Activated CD4-positive, alpha-beta memory T cell treated with anti-CD3 and anti-CD28 coated beads for 36 hours (primary cell): ENCODE measurements around the gene WDR20. TPM values are rescaled to one million over a fixed set of nuclear protein-coding genes. Genes with fewer than 3 reads are reported as not detected.

Source experiments
- CTCF ChIA-PET: fragments of 350-600 bp; sonication (Branson Sonifier 250); formaldehyde crosslinking; loops from one replicate; lab custom pipeline; 2021; ENCODE audit warnings: antibody characterized with exemption, inconsistent platforms; lab: Charles Lee
- POLR2A ChIA-PET: fragments of 350-600 bp; sonication (Branson Sonifier 250); formaldehyde crosslinking; loops from one replicate; lab custom pipeline; 2021; ENCODE audit warnings: antibody characterized with exemption; lab: Charles Lee
- DNase-seq: peaks from one replicate; pipeline ENCODE4 v3.0.0-alpha.2; 2020
- H3K27ac Mint-ChIP-seq: one replicate; pipeline ENCODE4 v1.8.0; 2021; ENCODE audit warnings: mixed read lengths
- H3K27me3 Mint-ChIP-seq: one replicate; pipeline ENCODE4 v1.8.0; 2021; ENCODE audit warnings: mixed read lengths
- H3K36me3 Mint-ChIP-seq: one replicate; pipeline ENCODE4 v1.8.0; 2021; ENCODE audit warnings: mixed read lengths
- H3K4me1 Mint-ChIP-seq: one replicate; pipeline ENCODE4 v1.8.0; 2021; ENCODE audit warnings: low read depth, mixed read lengths
- H3K4me3 Mint-ChIP-seq: one replicate; pipeline ENCODE4 v1.8.0; 2021; ENCODE audit warnings: mild to moderate bottlenecking, mixed read lengths
- H3K9me3 Mint-ChIP-seq: one replicate; pipeline ENCODE4 v1.8.0; 2021; ENCODE audit warnings: mixed read lengths
- intact Hi-C: fragments of 100-400 bp; cut with micrococcal nuclease; formaldehyde crosslinking; loops from one replicate; pipeline ENCODE4 v1.15.1; 2023
- total RNA-seq, 2 experiments: library from RNA; stranded (reverse); gene quantifications; one replicate each; pipeline ENCODE4 v1.2.3, GENCODE V29; 2021

The WDR20 gene
- total RNA-seq, 2 experiments from 2014 or later, result 22.2 to 25.3 TPM

DNA sequence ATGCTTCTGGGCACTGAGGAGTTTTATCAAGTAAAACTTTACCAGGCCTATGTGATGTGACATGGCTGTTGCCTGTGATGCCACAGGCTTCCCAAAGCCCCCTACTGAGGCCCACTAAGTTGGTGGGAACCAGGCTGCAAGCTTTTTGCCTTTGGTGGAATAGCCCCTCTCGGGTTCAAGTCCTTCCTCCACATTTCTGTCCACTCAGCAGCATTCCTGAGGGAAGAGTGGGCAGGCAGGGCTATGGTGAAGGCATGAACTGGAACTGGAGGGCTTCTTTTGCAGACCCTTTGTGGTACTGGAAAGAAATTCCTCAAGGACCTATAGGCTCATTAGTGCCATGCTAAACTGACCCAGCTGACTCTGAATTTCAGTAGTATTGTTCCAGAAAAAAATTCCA, 48.5 kb downstream of the WDR20 start:
- DNase-seq, result no peak
- Mint-ChIP-seq H3K27ac (no peak overlapping the region), H3K4me1 (peaks cover 53% of the 10 kb centered on the region), H3K4me3 (no peak overlapping the region), H3K27me3 (no peaks in the 10 kb centered on the region), H3K9me3 (no peaks in the 10 kb centered on the region), H3K36me3 (no peaks in the 10 kb centered on the region)
- ChIA-PET CTCF (interaction anchor here (1.7 kb wide), 1 partner anchor 12 kb away, joined by 3 read pairs; no protein-coding TSS in a partner anchor), POLR2A (no interaction called here)
- intact Hi-C loops, result loop anchor here (10.0 kb wide), 1 partner anchor 223 kb away; the partner anchor contains the start of gene DYNC1H1

GRCh38 chr14:102189874-102190273, 50.2 kb downstream of the WDR20 start:
- Mint-ChIP-seq H3K4me1 (peaks cover 36% of the 10 kb centered on the region), H3K9me3 (no peaks in the 10 kb centered on the region), H3K27me3 (no peaks in the 10 kb centered on the region), H3K27ac (no peak overlapping the region), H3K36me3 (no peaks in the 10 kb centered on the region), H3K4me3 (no peak overlapping the region)
- intact Hi-C loops, result loop anchor here (10.0 kb wide), 1 partner anchor 225 kb away; the partner anchor contains the start of gene DYNC1H1
- no peak for DNase-seq
- CTCF ChIA-PET, result no interaction called here
- POLR2A ChIA-PET, result no interaction called here

GRCh38 chr14:102192840-102193502, 53.3 kb downstream of the WDR20 start:
- Mint-ChIP-seq H3K4me3 (no peak overlapping the region), H3K36me3 (peaks cover 14% of the 10 kb centered on the region), H3K4me1 (peaks cover 24% of the 10 kb centered on the region), H3K27ac (no peak overlapping the region), H3K27me3 (no peaks in the 10 kb centered on the region), H3K9me3 (no peaks in the 10 kb centered on the region)
- DNase-seq, result no peak
- CTCF ChIA-PET, result no interaction called here
- intact Hi-C loops, result no loop called here
- POLR2A ChIA-PET, result interaction anchor here (0.6 kb wide), 1 partner anchor 628 kb away, joined by 3 read pairs; no protein-coding TSS in a partner anchor

GRCh38 chr14:102194856-102195255, 55.2 kb downstream of the WDR20 start:
- no peak overlapping the region for H3K27ac Mint-ChIP-seq
- no peaks in the 10 kb centered on the region for H3K27me3 Mint-ChIP-seq
- H3K4me1 Mint-ChIP-seq, result peaks cover 37% of the 10 kb centered on the region
- no peaks in the 10 kb centered on the region for H3K9me3 Mint-ChIP-seq
- intact Hi-C loops, result no loop called here
- ChIA-PET POLR2A (interaction anchor here (1.7 kb wide), 1 partner anchor 13 kb away, joined by 4 read pairs; no protein-coding TSS in a partner anchor), CTCF (no interaction called here)
- no peak for DNase-seq
- peaks cover 26% of the 10 kb centered on the region for H3K36me3 Mint-ChIP-seq
- no peak overlapping the region for H3K4me3 Mint-ChIP-seq

DNA sequence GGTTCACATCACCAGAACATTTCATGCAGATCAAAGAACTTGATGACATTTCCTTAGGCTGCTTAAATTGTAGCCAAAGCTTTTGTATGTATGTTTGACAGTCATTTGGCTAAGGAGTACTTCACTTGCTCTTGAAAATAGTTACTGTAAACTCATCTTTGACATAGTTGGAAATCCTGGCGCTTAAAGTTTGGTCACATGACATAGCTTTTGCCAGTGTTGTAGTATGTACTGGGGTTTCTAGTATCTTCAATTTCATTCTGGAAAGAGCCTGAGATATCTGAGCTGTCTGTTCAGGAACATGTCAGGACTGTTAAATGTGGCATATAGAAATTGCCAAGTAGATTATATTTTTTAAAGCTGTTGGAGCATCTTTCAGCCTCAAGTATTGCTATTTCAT, 55.7 kb downstream of the WDR20 start:
- no peaks in the 10 kb centered on the region for H3K27me3 Mint-ChIP-seq
- CTCF ChIA-PET, result interaction anchor here (0.6 kb wide), 1 partner anchor 121 kb away, joined by 3 read pairs; no protein-coding TSS in a partner anchor
- intact Hi-C loops, result no loop called here
- H3K4me1 Mint-ChIP-seq, result peaks cover 41% of the 10 kb centered on the region
- no peak overlapping the region for H3K4me3 Mint-ChIP-seq
- H3K9me3 Mint-ChIP-seq, result no peaks in the 10 kb centered on the region
- H3K36me3 Mint-ChIP-seq, result peaks cover 28% of the 10 kb centered on the region
- POLR2A ChIA-PET, result interaction anchor here (1.7 kb wide), 1 partner anchor 14 kb away, joined by 4 read pairs; no protein-coding TSS in a partner anchor
- H3K27ac Mint-ChIP-seq, result no peak overlapping the region
- no peak for DNase-seq

GRCh38 chr14:102196039-102196901, 56.6 kb downstream of the WDR20 start:
- H3K27me3 Mint-ChIP-seq, result no peaks in the 10 kb centered on the region
- H3K36me3 Mint-ChIP-seq, result peaks cover 28% of the 10 kb centered on the region
- POLR2A ChIA-PET, result interaction anchor here (1.7 kb wide), 1 partner anchor 15 kb away, joined by 4 read pairs; no protein-coding TSS in a partner anchor
- H3K4me1 Mint-ChIP-seq, result peaks cover 48% of the 10 kb centered on the region
- DNase-seq, result no peak
- no peak overlapping the region for H3K4me3 Mint-ChIP-seq
- H3K9me3 Mint-ChIP-seq, result no peaks in the 10 kb centered on the region
- H3K27ac Mint-ChIP-seq, result no peak overlapping the region
- intact Hi-C loops, result no loop called here
- CTCF ChIA-PET, result interaction anchor here (0.6 to 0.9 kb wide), 2 partner anchors 99 to 120 kb away, joined by 3 to 4 read pairs; no protein-coding TSS in a partner anchor

DNA sequence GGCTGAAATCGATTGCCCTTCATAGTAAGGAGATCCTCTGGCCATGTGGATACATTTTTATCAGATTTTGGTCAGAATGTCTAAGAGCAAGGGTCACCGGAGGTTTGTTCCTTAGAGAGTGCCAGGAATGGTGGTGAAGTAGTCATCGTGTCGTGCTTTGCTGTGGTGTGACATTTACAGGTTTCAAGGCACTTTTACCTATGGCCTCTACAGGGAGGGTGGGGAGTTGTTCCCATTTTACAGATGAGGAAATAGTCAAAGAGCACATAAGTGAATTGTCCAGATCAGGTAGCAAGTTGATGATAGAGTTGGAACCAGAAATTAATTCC, 57.2 kb downstream of the WDR20 start:
- Mint-ChIP-seq H3K36me3 (peaks cover 28% of the 10 kb centered on the region), H3K27me3 (no peaks in the 10 kb centered on the region), H3K27ac (no peak overlapping the region), H3K4me3 (no peak overlapping the region), H3K9me3 (no peaks in the 10 kb centered on the region), H3K4me1 (peaks cover 51% of the 10 kb centered on the region)
- ChIA-PET CTCF (interaction anchor here (0.9 kb wide), 1 partner anchor 100 kb away, joined by 4 read pairs; no protein-coding TSS in a partner anchor), POLR2A (no interaction called here)
- no peak for DNase-seq
- intact Hi-C loops, result no loop called here

GRCh38 chr14:102197317-102197853, 57.7 kb downstream of the WDR20 start:
- Mint-ChIP-seq H3K27me3 (no peaks in the 10 kb centered on the region), H3K4me1 (peaks cover 54% of the 10 kb centered on the region), H3K36me3 (peaks cover 28% of the 10 kb centered on the region), H3K9me3 (no peaks in the 10 kb centered on the region), H3K4me3 (no peak overlapping the region), H3K27ac (no peak overlapping the region)
- CTCF ChIA-PET, result interaction anchor here (0.9 kb wide), 1 partner anchor 100 kb away, joined by 4 read pairs; no protein-coding TSS in a partner anchor
- DNase-seq, result no peak
- intact Hi-C loops, result no loop called here
- POLR2A ChIA-PET, result no interaction called here

- Mint-ChIP-seq H3K4me3 (no peak overlapping the region), H3K4me1 (peaks cover 54% of the 10 kb centered on the region), H3K27ac (peak overlapping the region; percentile 43), H3K27me3 (no peaks in the 10 kb centered on the region), H3K9me3 (no peaks in the 10 kb centered on the region), H3K36me3 (peaks cover 32% of the 10 kb centered on the region)
- intact Hi-C loops, result loop anchor here (1.0 to 5.0 kb wide), 2 partner anchors 19 to 59 kb away; no protein-coding TSS in a partner anchor
- CTCF ChIA-PET, result interaction anchor here (0.7 to 1.3 kb wide), 3 partner anchors 14 to 116 kb away, joined by 3 read pairs; no protein-coding TSS in a partner anchor
- DNase-seq, result peak; percentile 23
- POLR2A ChIA-PET, result interaction anchor here (0.6 to 2.2 kb wide), 3 partner anchors 19 to 394 kb away, joined by 3 to 9 read pairs (median 4); no protein-coding TSS in a partner anchor
Measured at GRCh38 chr14:102200690-102201352, 61.1 kb downstream of the WDR20 start.

- intact Hi-C loops, result loop anchor here (1.0 to 5.0 kb wide), 2 partner anchors 19 to 59 kb away; no protein-coding TSS in a partner anchor
- H3K27ac Mint-ChIP-seq, result peak overlapping the region; percentile 43
- peaks cover 52% of the 10 kb centered on the region for H3K4me1 Mint-ChIP-seq
- H3K4me3 Mint-ChIP-seq, result peak overlapping the region; percentile 9
- H3K36me3 Mint-ChIP-seq, result peaks cover 32% of the 10 kb centered on the region
- CTCF ChIA-PET, result interaction anchor here (1.3 kb wide), 1 partner anchor 115 kb away, joined by 3 read pairs; no protein-coding TSS in a partner anchor
- POLR2A ChIA-PET, result interaction anchor here (0.6 to 2.2 kb wide), 3 partner anchors 19 to 394 kb away, joined by 3 to 9 read pairs (median 4); no protein-coding TSS in a partner anchor
- no peaks in the 10 kb centered on the region for H3K27me3 Mint-ChIP-seq
- peak; percentile 55 for DNase-seq
- no peaks in the 10 kb centered on the region for H3K9me3 Mint-ChIP-seq
Measured at GRCh38 chr14:102201353-102201738, 61.6 kb downstream of the WDR20 start.

DNA sequence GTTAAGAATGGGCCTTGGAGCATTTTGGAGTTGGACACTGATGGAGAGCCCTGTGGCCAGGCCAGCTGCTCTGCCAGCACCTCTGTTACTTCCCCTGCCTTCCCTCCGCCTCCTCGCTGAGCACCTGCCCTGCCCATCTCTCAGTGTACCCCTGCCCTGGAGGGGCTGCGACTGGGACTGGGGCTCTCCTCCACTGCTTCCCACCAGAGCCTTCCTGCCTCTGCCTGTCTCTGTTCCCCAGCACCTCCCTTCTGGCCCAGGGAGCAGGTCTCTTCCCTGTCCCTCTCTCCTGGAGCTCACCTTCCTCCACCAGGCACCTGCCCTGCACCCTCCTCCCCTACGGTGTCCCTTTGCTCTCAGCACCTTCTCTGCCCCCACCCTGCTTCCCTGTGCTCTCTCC, 62.1 kb downstream of the WDR20 start:
- Mint-ChIP-seq H3K27ac (no peak overlapping the region), H3K27me3 (no peaks in the 10 kb centered on the region), H3K4me1 (peaks cover 48% of the 10 kb centered on the region), H3K9me3 (no peaks in the 10 kb centered on the region), H3K36me3 (peaks cover 31% of the 10 kb centered on the region), H3K4me3 (no peak overlapping the region)
- intact Hi-C loops, result loop anchor here (1.0 to 5.0 kb wide), 2 partner anchors 19 to 59 kb away; no protein-coding TSS in a partner anchor
- ChIA-PET CTCF (no interaction called here), POLR2A (interaction anchor here (2.2 kb wide), 1 partner anchor 20 kb away, joined by 9 read pairs; no protein-coding TSS in a partner anchor)
- no peak for DNase-seq
